Measurements from ENCODE around the gene FKBP3. TPM values are rescaled to one million over a fixed set of nuclear protein-coding genes. Genes with fewer than 3 reads are reported as not detected.

The FKBP3 gene
- total and polyA plus RNA-seq, 2 experiments from 2014 or later: 114 to 699 TPM

- TF ChIP-seq REST (IDR thresholded peaks at IDR 0.05; ENCODE audit: unreplicated experiment): no peak
- TF ChIP-seq ZNF114 (CRISPR knock-in tag; IDR thresholded peaks at IDR 0.05): no peak
- no peak for TF ChIP-seq EZH2 (IDR thresholded peaks at IDR 0.05; ENCODE audit: low read depth, unreplicated experiment)
- TF ChIP-seq STAT1 (IDR thresholded peaks at IDR 0.05; ENCODE audit: unreplicated experiment): no peak
- no peak for TF ChIP-seq CTCF (conservative IDR thresholded peaks at IDR 0.05; ENCODE audit: low read depth in 2 of 2)
- no peak for TF ChIP-seq EZH2phosphoT487 (IDR thresholded peaks at IDR 0.05; ENCODE audit: unreplicated experiment)
- TF ChIP-seq CREB1 (CRISPR knock-in tag; IDR thresholded peaks at IDR 0.05; ENCODE audit: low read depth): no peak
- TF ChIP-seq, protein P1, sequence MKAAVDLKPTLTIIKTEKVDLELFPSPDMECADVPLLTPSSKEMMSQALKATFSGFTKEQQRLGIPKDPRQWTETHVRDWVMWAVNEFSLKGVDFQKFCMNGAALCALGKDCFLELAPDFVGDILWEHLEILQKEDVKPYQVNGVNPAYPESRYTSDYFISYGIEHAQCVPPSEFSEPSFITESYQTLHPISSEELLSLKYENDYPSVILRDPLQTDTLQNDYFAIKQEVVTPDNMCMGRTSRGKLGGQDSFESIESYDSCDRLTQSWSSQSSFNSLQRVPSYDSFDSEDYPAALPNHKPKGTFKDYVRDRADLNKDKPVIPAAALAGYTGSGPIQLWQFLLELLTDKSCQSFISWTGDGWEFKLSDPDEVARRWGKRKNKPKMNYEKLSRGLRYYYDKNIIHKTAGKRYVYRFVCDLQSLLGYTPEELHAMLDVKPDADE (IDR thresholded peaks at IDR 0.05): no peak
- no peak for TF ChIP-seq NANOG (IDR thresholded peaks at IDR 0.05; ENCODE audit: borderline replicate concordance)
- TF ChIP-seq POLR2AphosphoS5 (IDR thresholded peaks at IDR 0.05; ENCODE audit: low read depth): no peak
- TF ChIP-seq ZNF331 (CRISPR knock-in tag; IDR thresholded peaks at IDR 0.05; ENCODE audit: low read depth): no peak
Observed at GRCh38 chr14:45149602-45150001, 15.3 kb upstream of the FKBP3 start (continued).

DNA sequence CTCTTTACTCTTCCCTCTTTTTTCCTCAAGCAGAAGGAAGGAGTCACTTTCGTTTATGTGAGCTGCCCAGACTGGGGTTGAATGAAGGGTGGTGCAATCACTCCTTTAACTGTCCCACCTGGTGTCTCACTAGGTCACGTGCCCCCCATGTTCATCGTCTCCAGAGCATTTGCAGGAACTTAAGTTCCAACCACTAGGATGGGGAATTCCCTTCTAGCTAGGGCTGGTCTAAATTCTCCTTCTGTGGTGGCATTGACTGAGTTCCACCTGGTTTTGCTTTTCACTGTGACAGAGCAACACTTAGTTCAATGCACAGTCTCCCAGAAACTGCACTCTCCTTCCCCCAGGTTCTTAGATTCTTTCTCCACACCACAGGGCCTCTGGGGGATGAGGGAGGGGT lies 10.9 kb upstream of the FKBP3 start:
- no peaks in the 10 kb centered on the region for H3K9me3 Mint-ChIP-seq
- Histone ChIP-seq H3K27me3 (ENCODE audit: insufficient read depth) (no peaks in the 10 kb centered on the region), H3K4me1 (ENCODE audit: insufficient read depth) (peaks cover 9% of the 10 kb centered on the region; the same call in 1 of the 2 replicates), H3K9me2 (ENCODE audit: insufficient read depth) (no peaks in the 10 kb centered on the region), H3K4me3 (no peak overlapping the region), H4K20me1 (replicated peaks; ENCODE audit: insufficient read depth) (no peaks in the 10 kb centered on the region), H3F3A (replicated peaks; ENCODE audit: low read depth) (no peaks in the 10 kb centered on the region), H3K4me2 (no peak overlapping the region), H3K27ac (ENCODE audit: low read depth) (no peak overlapping the region), H2AFZ (no peak overlapping the region), H3K79me2 (replicated peaks; ENCODE audit: insufficient read depth) (peaks cover 53% of the 10 kb centered on the region), H3K36me3 (ENCODE audit: insufficient read depth) (no peaks in the 10 kb centered on the region)
- no peak overlapping the region for H3K4me3 Mint-ChIP-seq
- DNase-seq (ENCODE audit: low spot score) (no peak), ATAC-seq (no peak)
- peaks cover 21% of the 10 kb centered on the region for H3K36me3 Mint-ChIP-seq (ENCODE audit: low read depth)
- no peak overlapping the region for H3K27ac Mint-ChIP-seq
- H3K27me3 Mint-ChIP-seq (ENCODE audit: insufficient read depth, low read depth, poor library complexity): no peaks in the 10 kb centered on the region
- peaks cover 6% of the 10 kb centered on the region for H3K4me1 Mint-ChIP-seq
- TF ChIP-seq JUNB (IDR thresholded peaks at IDR 0.05; ENCODE audit: unreplicated experiment) (no peak), CREB1 (CRISPR knock-in tag; IDR thresholded peaks at IDR 0.05; ENCODE audit: low read depth) (no peak), EZH2 (IDR thresholded peaks at IDR 0.05; ENCODE audit: low read depth, unreplicated experiment) (no peak), EZH2phosphoT487 (IDR thresholded peaks at IDR 0.05; ENCODE audit: unreplicated experiment) (no peak), ZNF114 (CRISPR knock-in tag; IDR thresholded peaks at IDR 0.05) (no peak), NANOG (IDR thresholded peaks at IDR 0.05; ENCODE audit: borderline replicate concordance) (no peak), REST (IDR thresholded peaks at IDR 0.05; ENCODE audit: unreplicated experiment) (no peak), CTCF (conservative IDR thresholded peaks at IDR 0.05; ENCODE audit: low read depth in 2 of 2) (no peak), STAT1 (IDR thresholded peaks at IDR 0.05; ENCODE audit: unreplicated experiment) (no peak), ZNF331 (CRISPR knock-in tag; IDR thresholded peaks at IDR 0.05; ENCODE audit: low read depth) (no peak)
- TF ChIP-seq, protein P1 (IDR thresholded peaks at IDR 0.05): no peak
